Osteocyte (in vitro differentiated cells): Measurements from ENCODE around the gene KDF1. TPM values are rescaled to one million over a fixed set of nuclear protein-coding genes. Genes with fewer than 3 reads are reported as not detected.

Experiments used
- DNase-seq: peaks from one replicate; pipeline ENCODE4 v3.0.0; 2021; ENCODE audit warnings: mixed read lengths; ENCODE audit not compliant: unreplicated experiment; ENCODE audit errors: extremely low spot score
- H3K27ac Mint-ChIP-seq: one replicate; pipeline ENCODE4 v1.8.0; 2021; ENCODE audit warnings: mild to moderate bottlenecking, mixed read lengths; ENCODE audit not compliant: unreplicated experiment
- H3K27me3 Mint-ChIP-seq: one replicate; pipeline ENCODE4 v1.8.0; 2021; ENCODE audit warnings: mixed read lengths; ENCODE audit not compliant: unreplicated experiment
- H3K36me3 Mint-ChIP-seq: one replicate; pipeline ENCODE4 v1.8.0; 2021; ENCODE audit warnings: mixed read lengths; ENCODE audit not compliant: unreplicated experiment
- H3K4me1 Mint-ChIP-seq: one replicate; pipeline ENCODE4 v1.8.0; 2021; ENCODE audit warnings: mixed read lengths; ENCODE audit not compliant: unreplicated experiment
- H3K4me3 Mint-ChIP-seq: one replicate; pipeline ENCODE4 v1.8.0; 2021; ENCODE audit warnings: mild to moderate bottlenecking, moderate library complexity, mixed read lengths; ENCODE audit not compliant: unreplicated experiment
- H3K9me3 Mint-ChIP-seq: one replicate; pipeline ENCODE4 v1.8.0; 2021; ENCODE audit warnings: mixed read lengths; ENCODE audit not compliant: unreplicated experiment
- total RNA-seq: library from RNA; stranded (reverse); gene quantifications from 2 replicates; pipeline ENCODE4 v1.2.1, GENCODE V29; 2021
- TF ChIP-seq, protein P1 (sequence below): fragments of 200-600 bp; sonication (generic); IDR thresholded peaks from 2 replicates; pipeline ENCODE4 v1.5.0; 2021; ENCODE audit warnings: antibody characterized with exemption, mild to moderate bottlenecking, moderate library complexity

KDF1 gene
- total RNA-seq, 1 donor from 2014 or later: not detected

DNA sequence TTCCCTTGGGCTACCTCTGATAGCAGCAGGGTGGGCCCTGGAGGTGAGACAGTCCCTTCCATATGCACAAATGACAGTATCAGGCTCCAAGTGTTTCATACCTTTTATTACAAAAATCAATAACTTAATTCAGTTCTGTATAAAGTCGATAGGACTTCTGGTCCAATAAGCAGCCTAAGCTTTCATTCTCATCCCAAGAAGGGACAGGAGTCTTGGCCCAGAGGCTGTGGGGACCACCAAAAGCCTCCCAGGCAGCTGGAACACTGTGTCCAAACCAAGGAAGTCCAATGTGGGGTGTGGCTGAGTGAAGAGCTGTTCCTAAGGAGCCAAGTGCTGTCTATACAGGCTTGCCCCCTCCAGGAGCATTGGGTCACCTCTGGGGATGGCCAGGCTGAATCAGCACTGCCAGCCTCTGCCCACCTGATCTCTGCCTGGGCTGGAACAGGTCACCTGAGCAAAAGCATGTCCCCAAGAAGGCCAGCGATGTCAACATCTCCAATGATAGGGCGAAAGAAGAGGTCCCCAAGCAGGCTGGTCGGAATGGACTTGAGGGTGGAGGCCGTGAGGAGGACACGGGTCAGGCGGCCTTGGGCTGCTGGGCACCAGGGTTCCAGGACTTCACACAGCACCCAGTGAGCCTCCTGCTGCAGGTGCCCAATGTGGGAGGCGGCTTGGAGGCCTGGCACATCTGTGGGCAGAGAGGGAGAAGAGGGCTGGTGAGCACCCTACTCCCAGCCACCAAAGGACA is 48.7 kb downstream of the KDF1 start:
- no peak overlapping the region for H3K4me3 Mint-ChIP-seq
- H3K27me3 Mint-ChIP-seq: peaks cover 3% of the 10 kb centered on the region

DNA sequence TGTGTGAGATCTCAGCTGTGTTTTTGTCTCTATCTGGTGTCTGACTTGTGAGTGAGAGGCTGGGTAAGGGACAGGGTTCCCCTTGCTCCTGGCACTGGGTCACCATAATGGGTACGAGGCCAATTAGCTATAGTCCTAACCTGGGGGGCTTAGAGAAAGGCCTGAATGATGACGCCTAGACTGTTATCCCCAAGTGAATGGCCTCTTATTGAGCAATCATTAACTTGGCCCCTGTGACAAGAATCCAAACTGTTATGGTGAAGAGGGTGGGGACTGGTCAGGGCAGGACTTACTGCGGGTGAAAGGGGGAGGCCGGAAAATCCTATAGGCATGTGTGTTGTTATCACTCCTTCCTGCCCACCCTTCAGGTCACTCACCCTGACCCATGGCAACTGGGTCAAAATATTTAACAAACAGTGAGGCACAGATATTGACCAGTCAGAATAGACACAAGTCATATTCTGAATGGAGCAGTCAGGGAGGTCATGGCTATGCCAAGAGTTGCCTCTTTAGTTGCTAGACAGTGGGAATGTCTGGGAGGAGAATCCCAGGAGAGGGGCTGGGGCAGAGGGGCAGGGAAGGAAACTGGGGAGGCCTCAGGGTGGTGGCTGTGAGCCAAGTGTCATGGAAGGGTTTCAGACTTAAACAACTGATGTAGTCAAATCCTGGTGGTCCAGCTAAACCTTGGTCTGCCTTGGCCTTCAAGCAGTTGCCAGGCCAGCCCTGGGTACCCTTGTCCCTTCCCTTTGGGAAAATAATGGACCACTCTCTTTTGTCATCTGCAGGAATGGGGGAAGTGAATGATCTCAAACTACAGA is 49.7 kb downstream of the KDF1 start:
- H3K27me3 Mint-ChIP-seq: no peaks in the 10 kb centered on the region
- no peaks in the 10 kb centered on the region for H3K4me1 Mint-ChIP-seq
- no peak overlapping the region for H3K27ac Mint-ChIP-seq
- TF ChIP-seq, protein P1, sequence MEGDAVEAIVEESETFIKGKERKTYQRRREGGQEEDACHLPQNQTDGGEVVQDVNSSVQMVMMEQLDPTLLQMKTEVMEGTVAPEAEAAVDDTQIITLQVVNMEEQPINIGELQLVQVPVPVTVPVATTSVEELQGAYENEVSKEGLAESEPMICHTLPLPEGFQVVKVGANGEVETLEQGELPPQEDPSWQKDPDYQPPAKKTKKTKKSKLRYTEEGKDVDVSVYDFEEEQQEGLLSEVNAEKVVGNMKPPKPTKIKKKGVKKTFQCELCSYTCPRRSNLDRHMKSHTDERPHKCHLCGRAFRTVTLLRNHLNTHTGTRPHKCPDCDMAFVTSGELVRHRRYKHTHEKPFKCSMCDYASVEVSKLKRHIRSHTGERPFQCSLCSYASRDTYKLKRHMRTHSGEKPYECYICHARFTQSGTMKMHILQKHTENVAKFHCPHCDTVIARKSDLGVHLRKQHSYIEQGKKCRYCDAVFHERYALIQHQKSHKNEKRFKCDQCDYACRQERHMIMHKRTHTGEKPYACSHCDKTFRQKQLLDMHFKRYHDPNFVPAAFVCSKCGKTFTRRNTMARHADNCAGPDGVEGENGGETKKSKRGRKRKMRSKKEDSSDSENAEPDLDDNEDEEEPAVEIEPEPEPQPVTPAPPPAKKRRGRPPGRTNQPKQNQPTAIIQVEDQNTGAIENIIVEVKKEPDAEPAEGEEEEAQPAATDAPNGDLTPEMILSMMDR: no peak
- H3K9me3 Mint-ChIP-seq: no peaks in the 10 kb centered on the region
- no peak for DNase-seq
- H3K36me3 Mint-ChIP-seq: no peaks in the 10 kb centered on the region
- no peak overlapping the region for H3K4me3 Mint-ChIP-seq

More for the DNA sequence above, 48.7 kb downstream of the KDF1 start:
- no peaks in the 10 kb centered on the region for H3K9me3 Mint-ChIP-seq
- no peak overlapping the region for H3K27ac Mint-ChIP-seq
- TF ChIP-seq, protein P1: no peak
- DNase-seq: no peak
- no peaks in the 10 kb centered on the region for H3K4me1 Mint-ChIP-seq
- no peaks in the 10 kb centered on the region for H3K36me3 Mint-ChIP-seq

DNA sequence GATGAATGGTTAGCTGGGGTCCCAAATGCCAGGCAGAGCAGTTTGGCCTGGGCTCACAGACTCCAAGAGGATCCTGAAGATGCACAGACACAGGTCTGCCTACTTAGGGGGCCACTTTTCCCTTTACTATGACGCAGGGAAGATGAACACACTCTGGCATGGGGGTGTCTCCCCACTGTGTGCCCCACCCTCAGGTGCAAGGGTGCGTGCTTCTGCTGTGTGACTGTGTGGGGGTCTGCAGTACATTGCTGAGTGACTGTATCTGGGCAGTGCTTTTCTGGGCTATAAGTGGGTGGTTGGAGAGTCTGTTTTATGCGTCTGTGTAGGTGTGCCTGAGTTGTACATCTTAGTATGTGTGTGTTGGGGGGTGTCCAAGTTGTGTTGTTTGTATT is 50.3 kb downstream of the KDF1 start:
- TF ChIP-seq, protein P1: no peak
- DNase-seq: no peak
- Mint-ChIP-seq H3K4me3 (no peak overlapping the region), H3K36me3 (no peaks in the 10 kb centered on the region), H3K27ac (no peak overlapping the region), H3K9me3 (no peaks in the 10 kb centered on the region), H3K4me1 (no peaks in the 10 kb centered on the region), H3K27me3 (no peaks in the 10 kb centered on the region)

DNA sequence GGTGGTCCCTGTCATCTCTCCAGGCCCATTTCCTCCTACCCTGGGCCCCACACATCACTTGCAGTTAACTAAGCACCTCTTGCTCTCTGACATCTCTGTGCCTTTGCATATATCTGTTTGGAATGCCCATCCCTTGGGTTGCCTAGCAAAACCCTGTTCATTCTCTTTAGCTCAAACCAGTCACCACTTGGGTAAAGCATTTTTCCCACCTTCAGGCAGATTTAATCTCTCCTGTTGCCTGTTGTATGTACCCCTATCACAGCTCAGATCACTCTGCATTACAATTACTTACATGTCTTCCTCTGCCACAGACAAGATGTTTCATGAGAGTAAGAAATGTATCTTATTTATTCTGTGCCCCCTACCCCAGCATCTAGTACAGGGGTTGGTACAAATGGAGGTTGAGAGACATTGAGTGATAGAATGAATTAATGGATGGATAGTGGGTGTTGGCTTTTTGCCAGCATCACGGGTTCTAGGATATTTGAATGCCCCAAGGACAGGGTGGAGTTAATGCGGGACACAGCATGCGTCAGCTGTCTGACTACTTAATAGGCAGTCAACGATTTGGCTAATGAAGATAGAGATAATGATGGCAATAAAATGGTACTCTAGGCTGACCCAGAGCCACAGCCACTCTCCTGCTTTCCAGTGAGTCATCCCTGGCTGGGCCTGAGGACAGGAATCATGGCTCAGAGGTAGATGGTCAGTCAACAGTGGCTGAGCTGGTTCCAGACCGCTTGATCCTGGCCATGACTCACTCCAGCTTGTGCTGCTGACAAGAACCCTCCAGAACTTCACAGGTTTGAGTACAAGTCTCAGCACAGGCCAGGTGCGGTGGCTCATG is 53.0 kb downstream of the KDF1 start:
- Mint-ChIP-seq H3K36me3 (no peaks in the 10 kb centered on the region), H3K4me3 (no peak overlapping the region), H3K27me3 (no peaks in the 10 kb centered on the region), H3K9me3 (no peaks in the 10 kb centered on the region), H3K27ac (no peak overlapping the region), H3K4me1 (no peaks in the 10 kb centered on the region)
- no peak for DNase-seq
- TF ChIP-seq, protein P1: no peak
